ENCODE data around the gene FAM180A.

- TF ChIP-seq EZH2 (IDR thresholded peaks at IDR 0.05; ENCODE audit: borderline replicate concordance, control insufficient read depth, low read depth, low read length), result no peak
- TF ChIP-seq ZNF207 (IDR thresholded peaks at IDR 0.05; ENCODE audit: borderline replicate concordance), result no peak
- no peak for TF ChIP-seq SP1 (IDR thresholded peaks at IDR 0.05; ENCODE audit: low read depth, low read length)
- no peak for TF ChIP-seq CREM (IDR thresholded peaks at IDR 0.05; ENCODE audit: low read depth)
- TF ChIP-seq ZNF217 (IDR thresholded peaks at IDR 0.05), result no peak
- TF ChIP-seq TAF1 (IDR thresholded peaks at IDR 0.05; ENCODE audit: borderline replicate concordance, low read depth, low read length), result no peak
- TF ChIP-seq RB1 (IDR thresholded peaks at IDR 0.05; ENCODE audit: borderline replicate concordance), result no peak
These were observed 56.6 kb downstream of the FAM180A start for GRCh38 chr7:135692055-135692454.

Data from GM12878 (cell line).